COR-L47 (cell line): Measurements from ENCODE around the gene FBXO33.
A peak's percentile ranks its signal among the peaks of the same experiment; 100 is the strongest.
"Not testable (repeated sequence)": the region's sequence is repeated elsewhere in the genome, so short reads cannot be mapped to it uniquely, and the experiment has no call there.

Experiments used
- DNase-seq: peaks from one replicate; lab custom pipeline; 2025; lab: John Stamatoyannopoulos, UW

Gene FBXO33

GRCh38 chr14:39372656-39373055 is 59.6 kb downstream of the FBXO33 start:
- no peak for DNase-seq

GRCh38 chr14:39370415-39370814 is 61.8 kb downstream of the FBXO33 start:
- no peak for DNase-seq

- no peak for DNase-seq
These were observed 63.2 kb downstream of the FBXO33 start for GRCh38 chr14:39369029-39369428.

- DNase-seq: peak; percentile 78
These were observed 63.8 kb downstream of the FBXO33 start for GRCh38 chr14:39368261-39368959.

- DNase-seq: no peak
These were observed 64.9 kb downstream of the FBXO33 start for GRCh38 chr14:39367387-39367751.

- DNase-seq: no peak
These were observed 65.5 kb downstream of the FBXO33 start for GRCh38 chr14:39366460-39367386.

GRCh38 chr14:39365354-39365753 is 66.9 kb downstream of the FBXO33 start:
- DNase-seq: no peak

- no peak for DNase-seq
These were observed 67.7 kb downstream of the FBXO33 start for GRCh38 chr14:39364509-39364908.

GRCh38 chr14:39361556-39361955 is 70.7 kb downstream of the FBXO33 start:
- not testable (repeated sequence) for DNase-seq

GRCh38 chr14:39360316-39360715 is 71.9 kb downstream of the FBXO33 start:
- DNase-seq: no peak

- DNase-seq: not testable (repeated sequence)
These were observed 73.2 kb downstream of the FBXO33 start for GRCh38 chr14:39359069-39359468.

- DNase-seq: no peak
These were observed 80.5 kb downstream of the FBXO33 start for GRCh38 chr14:39351708-39352107.

- DNase-seq: no peak
These were observed 81.4 kb downstream of the FBXO33 start for GRCh38 chr14:39350866-39351265.
